ENCODE results near the gene TOB1.

TOB1 gene

GRCh38 chr17:50832267-50832863, 33.8 kb downstream of the TOB1 start:
- no peak for DNase-seq (ENCODE audit: low spot score)

DNA sequence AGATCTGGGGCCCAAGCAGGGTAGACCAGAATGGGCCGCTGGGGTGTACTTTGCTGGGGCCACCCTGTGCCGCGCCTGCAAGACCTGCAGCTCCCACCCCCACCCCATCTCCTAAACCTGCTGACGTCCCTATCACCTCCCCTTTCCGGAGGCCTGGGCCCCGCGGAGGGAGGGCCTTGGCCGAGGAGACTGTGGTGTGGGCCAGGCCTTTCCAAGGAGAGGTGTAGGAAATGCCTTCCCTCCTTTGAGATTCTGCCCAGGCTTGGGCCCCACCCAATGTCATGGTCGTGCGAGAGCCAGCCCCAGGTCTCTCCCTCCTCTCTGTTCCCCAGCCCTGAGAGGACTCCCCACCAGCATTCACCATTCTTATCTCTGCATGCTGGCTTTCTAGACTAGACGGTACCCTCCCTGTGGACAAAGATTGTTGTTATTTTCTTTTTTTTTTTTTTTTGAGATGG, 34.7 kb downstream of the TOB1 start:
- DNase-seq (ENCODE audit: low spot score), result no peak

DNA sequence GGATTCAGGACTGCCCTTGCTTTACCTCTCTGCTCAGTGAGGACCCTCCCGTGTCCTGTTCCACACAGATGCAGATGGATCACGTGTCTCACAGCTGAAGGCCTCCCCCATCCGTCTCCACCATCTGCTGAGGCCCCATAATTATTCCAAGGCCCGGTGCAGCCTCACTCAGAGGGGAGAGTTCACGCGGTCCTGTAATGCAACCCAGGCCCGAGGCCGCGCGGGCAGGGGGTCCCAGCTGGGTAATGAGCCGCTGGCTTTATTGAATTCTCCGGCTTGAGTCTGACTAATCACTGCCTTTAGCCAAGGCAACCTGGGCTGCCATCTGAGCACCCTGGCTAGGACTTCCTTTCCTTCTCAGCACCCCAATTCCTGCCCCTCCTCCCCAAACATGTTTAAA, 35.2 kb downstream of the TOB1 start:
- no peak for DNase-seq (ENCODE audit: low spot score)

DNA sequence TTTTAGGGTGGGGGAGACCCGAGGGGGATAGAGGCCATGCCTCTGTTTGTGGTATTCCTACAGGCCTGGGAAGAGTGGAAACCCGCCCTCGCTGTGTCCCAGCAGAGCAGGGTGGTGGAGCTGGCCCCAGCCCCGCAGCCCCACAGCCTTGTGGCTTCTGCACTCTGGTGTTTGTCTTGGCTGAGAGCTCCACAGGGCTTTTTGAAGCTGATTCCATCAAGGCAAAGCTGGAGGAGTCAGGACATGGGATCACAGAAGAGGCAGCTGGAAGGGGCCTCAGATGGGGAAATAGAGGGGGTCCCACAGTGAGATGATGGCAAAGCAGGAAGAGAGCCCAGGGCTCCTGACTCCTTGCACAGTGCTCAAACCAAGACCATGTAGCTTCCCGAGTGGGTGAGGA, 35.8 kb downstream of the TOB1 start:
- no peak for DNase-seq (ENCODE audit: low spot score)

GRCh38 chr17:50829332-50829731, 36.8 kb downstream of the TOB1 start:
- DNase-seq (ENCODE audit: low spot score), result no peak

GRCh38 chr17:50828508-50829170, 37.5 kb downstream of the TOB1 start:
- no peak for DNase-seq (ENCODE audit: low spot score)

DNA sequence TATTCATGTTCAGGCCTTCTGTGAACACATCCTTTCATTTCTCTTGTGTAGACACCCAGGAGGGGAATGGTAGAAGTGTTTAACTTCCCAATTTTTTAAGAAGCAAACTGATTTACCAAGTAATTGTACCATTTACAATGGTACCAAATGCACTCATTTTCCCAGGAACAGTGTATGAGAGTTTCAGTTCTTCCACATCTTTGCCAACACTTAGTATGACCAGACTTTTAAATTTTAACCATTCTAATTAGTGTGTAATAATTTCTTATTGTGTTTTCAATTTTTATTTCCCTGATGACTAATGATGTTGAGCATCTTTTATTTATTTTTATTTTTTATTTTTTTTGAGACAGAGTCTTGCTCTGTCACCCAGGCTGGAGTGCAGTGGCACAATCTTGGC, 41.0 kb downstream of the TOB1 start:
- no peak for DNase-seq (ENCODE audit: low spot score)

- DNase-seq (ENCODE audit: low spot score), result no peak
These were observed 41.7 kb downstream of the TOB1 start for GRCh38 chr17:50824429-50824828.

DNA sequence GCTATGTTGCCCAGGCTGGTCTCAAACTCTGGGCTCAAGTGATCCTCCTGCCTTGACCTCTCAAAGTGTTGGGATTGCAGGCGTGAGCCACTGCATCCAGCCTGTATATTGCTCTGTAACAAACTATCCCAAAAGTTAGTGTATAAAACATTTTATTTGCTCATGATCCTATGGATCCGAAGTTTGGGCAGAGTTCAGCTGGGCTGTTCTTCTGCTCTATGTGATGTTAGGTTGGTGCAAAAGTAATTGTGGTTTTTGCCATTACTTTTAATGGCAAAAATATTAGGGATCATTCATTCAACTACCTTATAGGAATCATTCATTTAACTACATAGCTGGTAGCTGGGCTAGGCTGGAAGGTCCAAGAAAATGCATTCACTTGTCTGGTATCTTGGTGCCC, 43.6 kb downstream of the TOB1 start:
- DNase-seq (ENCODE audit: low spot score), result no peak

GRCh38 chr17:50820651-50821050, 45.5 kb downstream of the TOB1 start:
- DNase-seq (ENCODE audit: low spot score), result no peak

DNA sequence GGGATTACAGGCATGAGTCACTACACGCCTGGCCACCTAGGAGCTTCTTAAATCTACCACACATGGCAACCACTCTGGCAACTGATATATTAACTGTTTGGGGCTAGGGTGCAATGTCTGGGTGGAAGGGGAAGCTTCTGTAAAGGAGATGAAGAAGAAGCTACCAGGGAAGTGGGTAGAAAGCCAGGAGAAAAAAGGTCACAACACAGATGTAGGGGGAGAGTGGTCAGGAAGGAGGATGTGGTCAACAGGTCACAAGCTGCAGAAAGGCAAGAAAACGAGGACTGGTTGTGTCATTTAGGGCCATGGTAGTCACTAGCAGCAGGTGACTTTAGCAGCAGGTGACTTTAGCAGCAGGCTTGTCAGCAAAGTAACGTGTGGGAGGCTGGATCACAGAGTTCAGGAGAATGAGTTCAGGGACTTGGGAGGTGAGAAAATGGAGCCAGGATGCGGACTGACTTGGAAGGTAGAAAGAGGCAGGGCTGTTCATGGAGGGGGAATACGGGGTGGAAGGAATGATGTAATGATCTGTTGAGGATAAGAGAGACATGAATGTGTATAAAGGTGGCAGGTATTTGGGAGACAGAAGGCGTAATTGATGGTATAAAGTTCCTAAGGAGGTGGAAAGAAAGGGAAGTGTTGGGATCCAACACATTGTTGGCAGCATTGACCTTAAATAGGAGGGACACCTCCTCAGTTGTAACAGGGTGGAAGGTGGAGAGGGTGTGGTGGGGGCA, 47.1 kb downstream of the TOB1 start:
- DNase-seq (ENCODE audit: low spot score), result no peak

- DNase-seq (ENCODE audit: low spot score), result no peak
These were observed 47.9 kb downstream of the TOB1 start for GRCh38 chr17:50818261-50818660.

DNA sequence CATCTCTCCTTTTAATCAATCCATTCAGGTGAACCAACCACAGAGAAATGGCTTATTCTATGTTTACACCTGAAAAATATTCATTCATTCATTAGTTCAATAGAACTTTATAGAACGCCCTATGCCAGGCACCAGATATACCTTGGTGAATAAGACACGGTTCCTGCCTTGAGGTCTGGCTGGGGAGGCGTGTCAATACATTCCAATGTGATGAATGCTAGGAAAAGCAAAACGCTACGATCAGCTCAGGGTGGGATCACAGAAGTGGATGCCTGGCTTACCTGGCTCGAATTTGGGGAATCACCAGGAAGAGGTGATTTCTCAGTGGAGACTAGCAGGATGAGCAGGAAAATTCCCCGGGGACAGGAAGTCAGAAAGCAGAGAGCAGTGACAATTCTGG, 48.3 kb downstream of the TOB1 start:
- DNase-seq (ENCODE audit: low spot score), result no peak

DNA sequence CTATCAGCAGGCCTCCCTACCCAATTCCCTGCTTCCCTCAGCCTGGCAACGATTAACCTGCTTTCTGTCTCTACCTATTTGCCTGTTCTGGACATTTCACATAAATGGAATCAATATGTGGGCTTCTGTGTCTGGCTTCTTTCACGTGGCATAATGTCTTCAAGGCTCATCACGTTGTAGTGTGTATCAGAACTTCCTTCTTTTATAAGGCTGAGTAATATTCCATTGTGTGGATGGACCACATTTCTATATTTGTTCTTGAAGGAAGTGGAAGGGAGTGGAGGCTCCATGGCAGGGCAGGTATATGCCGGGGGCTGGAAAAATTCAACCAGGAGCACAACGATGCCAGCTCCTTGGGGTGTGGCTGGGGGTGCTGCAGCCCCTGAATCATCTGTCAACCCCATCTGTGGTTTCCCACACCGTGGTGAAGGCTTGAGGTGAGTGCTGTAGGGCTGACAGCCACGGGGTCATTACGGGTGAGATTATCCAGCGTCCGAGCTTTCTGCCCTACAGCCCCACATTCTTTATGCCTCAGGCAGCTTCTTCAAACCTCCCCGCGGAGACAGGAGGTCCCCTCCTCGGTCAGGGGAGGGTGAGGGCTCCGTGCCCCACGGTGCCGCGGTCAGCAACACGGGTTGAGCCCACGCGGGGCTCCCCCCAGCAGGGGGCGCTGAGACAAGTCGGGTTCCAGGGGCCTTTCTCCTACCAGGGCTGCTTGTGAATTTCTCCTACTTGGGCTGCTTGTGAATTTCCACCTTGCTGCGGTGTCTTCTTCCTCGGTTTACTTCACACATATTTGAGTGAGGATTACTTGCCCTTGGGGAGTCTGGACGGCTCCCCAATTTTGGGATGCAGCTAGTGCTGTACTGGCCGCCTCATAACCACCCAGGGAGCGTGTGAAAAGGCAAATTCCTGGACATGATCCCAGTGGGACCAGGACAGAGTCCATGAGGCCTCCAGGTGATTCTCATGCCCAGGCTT, 49.1 kb downstream of the TOB1 start:
- peak; percentile 57 for DNase-seq (ENCODE audit: low spot score)

GRCh38 chr17:50816271-50816670, 49.9 kb downstream of the TOB1 start:
- no peak for DNase-seq (ENCODE audit: low spot score)

GRCh38 chr17:50815400-50815799, 50.8 kb downstream of the TOB1 start:
- DNase-seq (ENCODE audit: low spot score), result no peak

DNA sequence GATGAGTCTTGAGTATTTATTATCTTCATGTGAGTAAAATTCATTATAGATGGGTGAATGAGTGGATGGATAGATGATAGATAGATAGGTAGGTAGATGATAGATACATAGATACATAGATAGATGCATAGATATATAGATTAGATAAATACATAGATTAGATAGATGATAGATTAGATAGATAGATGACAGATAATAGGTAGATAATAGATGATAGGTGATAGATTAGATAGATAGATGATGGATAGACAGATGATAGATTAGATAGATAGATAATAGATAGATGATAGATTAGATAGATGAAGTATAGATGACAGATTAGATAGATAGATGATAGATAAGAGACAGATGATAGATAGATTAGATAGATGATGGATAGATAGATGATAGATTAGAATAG, 52.6 kb downstream of the TOB1 start:
- no peak for DNase-seq (ENCODE audit: low spot score)

Data from CD4-positive, alpha-beta T cell treated with Interleukin-2 at 100 ng/mL for 4 hours (primary cell).